ENCODE results near the gene ABHD5. TPM values are rescaled to one million over a fixed set of nuclear protein-coding genes. Genes with fewer than 3 reads are reported as not detected.

The ABHD5 gene
- total and polyA plus RNA-seq, 2 of the 13 experiments (the other 11 are each of a cell fraction or from before 2014, with no cell fraction given), result 4.5 to 13.3 TPM

DNA sequence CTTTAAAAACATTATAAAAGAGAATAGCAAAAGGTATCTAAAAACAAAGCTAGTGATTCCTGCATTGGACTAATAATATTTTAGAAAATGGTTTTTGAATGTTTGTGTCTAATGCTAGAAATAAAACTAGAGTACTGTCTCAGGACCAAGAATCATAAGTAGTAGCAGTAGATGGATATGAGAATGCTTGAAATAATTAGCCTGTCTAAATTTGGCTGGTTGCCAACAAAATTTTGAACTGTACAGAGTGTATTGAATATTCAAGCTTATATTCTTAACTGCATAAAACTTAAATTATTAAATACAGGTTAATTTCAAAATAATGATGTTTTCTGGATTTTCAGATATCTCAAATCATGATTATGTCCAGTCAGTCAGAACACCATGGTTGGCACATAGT lies 14.0 kb downstream of the ABHD5 start:
- DNase-seq (ENCODE audit: low spot score) (no peak), ATAC-seq (no peak), FAIRE-seq (no peak)
- Histone ChIP-seq H3K4me1 (ENCODE audit: insufficient read depth, low read length) (peaks cover 35% of the 10 kb centered on the region), H3K36me3 (replicated peaks in 1 of 2; ENCODE audit: control insufficient read depth in 1 of 2, insufficient read depth in 2 of 2, low read length in 2 of 2) (peaks cover 0 to 11% of the 10 kb centered on the region in 2 experiments; a peak in 2 of 5 replicates), H3K4me3 (replicated peaks in 1 of 3; ENCODE audit: insufficient read depth in 1 of 3, low read depth in 2 of 3, low read length in 3 of 3) (no peak overlapping the region), H2AFZ (ENCODE audit: low read length) (no peak overlapping the region), H3K4me2 (ENCODE audit: low read depth, low read length) (no peak overlapping the region), H3K27ac (ENCODE audit: extremely low read length, insufficient read depth, low read length) (no peak overlapping the region), H3K79me2 (ENCODE audit: insufficient read depth, low read length) (no peaks in the 10 kb centered on the region), H3K27me3 (ENCODE audit: control insufficient read depth in 1 of 2, insufficient read depth in 2 of 2, low read length in 2 of 2) (no peaks in the 10 kb centered on the region), H3K9me3 (ENCODE audit: low read length) (no peaks in the 10 kb centered on the region), H4K20me1 (ENCODE audit: insufficient read depth, low read length) (no peaks in the 10 kb centered on the region), H3K9ac (ENCODE audit: insufficient read depth, low read depth, low read length) (no peak overlapping the region)
- peak; percentile 88 for TF ChIP-seq LCORL (IDR thresholded peaks at IDR 0.05)
- TF ChIP-seq LCORL (CRISPR knock-in tag; IDR thresholded peaks at IDR 0.05), result no peak
- no peak for TF ChIP-seq KDM2A (CRISPR knock-in tag; IDR thresholded peaks at IDR 0.05; ENCODE audit: borderline replicate concordance, low read depth)
- intact Hi-C loops (cut with micrococcal nuclease; ENCODE audit: unreplicated experiment), result no loop called here
- BruUV-seq (replicated peaks), result no TSS peak
- POLR2A ChIA-PET, result interaction anchor here (0.6 kb wide), 1 partner anchor 662 kb away, joined by 4 read pairs; no protein-coding TSS in a partner anchor
- CTCF ChIA-PET (ENCODE audit: low intra/inter-chr PET ratio, low total read pairs), result no interaction called here
- in situ Hi-C loops (cut with HindIII; ENCODE audit: extremely low pct_ligation_motif_present, low pct_unique_long_range_greater_than_20kb), result no loop called here

DNA sequence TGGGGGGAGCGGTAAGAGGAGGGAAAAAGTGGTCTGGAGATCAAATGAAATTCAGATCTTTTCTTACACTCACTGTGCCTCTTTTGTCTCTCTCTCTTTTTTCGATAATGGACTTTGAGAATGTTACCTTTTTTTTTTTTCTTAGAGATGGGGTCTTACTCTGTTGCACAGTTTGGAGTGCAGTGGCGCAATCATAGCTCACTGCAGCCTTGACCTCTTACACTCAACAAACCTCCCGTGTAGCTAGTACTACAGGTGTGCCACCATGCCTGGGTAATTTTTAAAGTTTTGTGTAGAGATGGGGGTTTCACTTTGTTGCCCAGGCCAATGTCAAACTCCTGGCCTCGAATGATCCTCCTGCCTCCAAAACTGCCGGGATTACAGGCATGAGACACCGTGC lies 15.6 kb downstream of the ABHD5 start:
- in situ Hi-C loops (cut with HindIII; ENCODE audit: extremely low pct_ligation_motif_present, low pct_unique_long_range_greater_than_20kb) (no loop called here), intact Hi-C loops (cut with micrococcal nuclease; ENCODE audit: unreplicated experiment) (no loop called here)
- Histone ChIP-seq H4K20me1 (ENCODE audit: insufficient read depth, low read length) (no peaks in the 10 kb centered on the region), H3K36me3 (replicated peaks in 1 of 2; ENCODE audit: control insufficient read depth in 1 of 2, insufficient read depth in 2 of 2, low read length in 2 of 2) (peaks cover 0 to 8% of the 10 kb centered on the region in 2 experiments; a peak in 2 of 5 replicates), H3K79me2 (ENCODE audit: insufficient read depth, low read length) (no peaks in the 10 kb centered on the region), H3K9ac (ENCODE audit: insufficient read depth, low read depth, low read length) (no peak overlapping the region), H2AFZ (ENCODE audit: low read length) (no peak overlapping the region), H3K27ac (ENCODE audit: extremely low read length, insufficient read depth, low read length) (peak overlapping the region; percentile 28), H3K4me1 (ENCODE audit: insufficient read depth, low read length) (peaks cover 36% of the 10 kb centered on the region), H3K4me2 (ENCODE audit: low read depth, low read length) (no peak overlapping the region; the same call in 1 of the 2 replicates), H3K4me3 (replicated peaks in 1 of 3; ENCODE audit: insufficient read depth in 1 of 3, low read depth in 2 of 3, low read length in 3 of 3) (no peak overlapping the region), H3K9me3 (ENCODE audit: low read length) (no peaks in the 10 kb centered on the region), H3K27me3 (ENCODE audit: control insufficient read depth in 1 of 2, insufficient read depth in 2 of 2, low read length in 2 of 2) (no peaks in the 10 kb centered on the region)
- no peak for ATAC-seq
- CTCF ChIA-PET (ENCODE audit: low intra/inter-chr PET ratio, low total read pairs), result no interaction called here
- POLR2A ChIA-PET, result interaction anchor here (1.4 kb wide), 1 partner anchor 15 kb away, joined by 8 read pairs; the partner anchor contains the start of gene ABHD5
- FAIRE-seq, result peak; percentile 37
- no peak for DNase-seq (ENCODE audit: low spot score)
- WGBS (ENCODE audit: low lambda C conversion rate), result 66% methylated on average over 7 of the region's 7 CpGs
- BruUV-seq (replicated peaks), result no TSS peak
- no peak for TF ChIP-seq ZNF614 (CRISPR knock-in tag; IDR thresholded peaks at IDR 0.05; ENCODE audit: borderline replicate concordance)
- TF ChIP-seq, protein P1, sequence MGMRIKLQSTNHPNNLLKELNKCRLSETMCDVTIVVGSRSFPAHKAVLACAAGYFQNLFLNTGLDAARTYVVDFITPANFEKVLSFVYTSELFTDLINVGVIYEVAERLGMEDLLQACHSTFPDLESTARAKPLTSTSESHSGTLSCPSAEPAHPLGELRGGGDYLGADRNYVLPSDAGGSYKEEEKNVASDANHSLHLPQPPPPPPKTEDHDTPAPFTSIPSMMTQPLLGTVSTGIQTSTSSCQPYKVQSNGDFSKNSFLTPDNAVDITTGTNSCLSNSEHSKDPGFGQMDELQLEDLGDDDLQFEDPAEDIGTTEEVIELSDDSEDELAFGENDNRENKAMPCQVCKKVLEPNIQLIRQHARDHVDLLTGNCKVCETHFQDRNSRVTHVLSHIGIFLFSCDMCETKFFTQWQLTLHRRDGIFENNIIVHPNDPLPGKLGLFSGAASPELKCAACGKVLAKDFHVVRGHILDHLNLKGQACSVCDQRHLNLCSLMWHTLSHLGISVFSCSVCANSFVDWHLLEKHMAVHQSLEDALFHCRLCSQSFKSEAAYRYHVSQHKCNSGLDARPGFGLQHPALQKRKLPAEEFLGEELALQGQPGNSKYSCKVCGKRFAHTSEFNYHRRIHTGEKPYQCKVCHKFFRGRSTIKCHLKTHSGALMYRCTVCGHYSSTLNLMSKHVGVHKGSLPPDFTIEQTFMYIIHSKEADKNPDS (CRISPR knock-in tag; IDR thresholded peaks at IDR 0.05), result 0 out of 2 replicates have a peak, but pooled peaks have one; percentile 75
- peak; percentile 44; the same call in 1 of the 2 replicates for TF ChIP-seq GATAD2A (CRISPR knock-in tag; IDR thresholded peaks at IDR 0.05)
- TF ChIP-seq ZNF3 (CRISPR knock-in tag; IDR thresholded peaks at IDR 0.05), result 0 out of 2 replicates have a peak, but pooled peaks have one; percentile 60
- TF ChIP-seq NR2F6 (IDR thresholded peaks at IDR 0.05), result peak; percentile 56; the same call in 1 of the 2 replicates
- peak; percentile 77 for TF ChIP-seq NR2F6 (CRISPR knock-in tag; IDR thresholded peaks at IDR 0.05)
- TF ChIP-seq NR2F1 (CRISPR knock-in tag; IDR thresholded peaks at IDR 0.05), result peak; percentile 23 to 42; a peak in 1 of 4 replicates
- TF ChIP-seq, protein P2, sequence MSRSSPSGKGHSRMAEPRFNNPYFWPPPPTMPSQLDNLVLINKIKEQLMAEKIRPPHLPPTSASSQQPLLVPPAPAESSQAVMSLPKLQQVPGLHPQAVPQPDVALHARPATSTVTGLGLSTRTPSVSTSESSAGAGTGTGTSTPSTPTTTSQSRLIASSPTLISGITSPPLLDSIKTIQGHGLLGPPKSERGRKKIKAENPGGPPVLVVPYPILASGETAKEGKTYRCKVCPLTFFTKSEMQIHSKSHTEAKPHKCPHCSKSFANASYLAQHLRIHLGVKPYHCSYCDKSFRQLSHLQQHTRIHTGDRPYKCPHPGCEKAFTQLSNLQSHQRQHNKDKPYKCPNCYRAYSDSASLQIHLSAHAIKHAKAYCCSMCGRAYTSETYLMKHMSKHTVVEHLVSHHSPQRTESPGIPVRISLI (CRISPR knock-in tag; IDR thresholded peaks at IDR 0.05; ENCODE audit: borderline replicate concordance), result peak; percentile 77; the same call in 1 of the 2 replicates
- peak; percentile 59 for TF ChIP-seq HNF4A (CRISPR knock-in tag; IDR thresholded peaks at IDR 0.05)
- TF ChIP-seq CEBPB (IDR thresholded peaks at IDR 0.05; ENCODE audit: borderline replicate concordance, low read depth, low read length), result peak; percentile 80
- TF ChIP-seq ZMYM4 (CRISPR knock-in tag; IDR thresholded peaks at IDR 0.05), result peak; percentile 50
- no peak for TF ChIP-seq NFKBIZ (CRISPR knock-in tag; IDR thresholded peaks at IDR 0.05)
- peak; percentile 98 for TF ChIP-seq ZFP90 (CRISPR knock-in tag; IDR thresholded peaks at IDR 0.05; ENCODE audit: borderline replicate concordance)
- TF ChIP-seq SUZ12 (IDR thresholded peaks at IDR 0.05; ENCODE audit: low read depth, low read length), result no peak
- peak; percentile 61 for TF ChIP-seq NR2C2 (CRISPR knock-in tag; IDR thresholded peaks at IDR 0.05; ENCODE audit: borderline replicate concordance)
- no peak for TF ChIP-seq ZNF678 (CRISPR knock-in tag; IDR thresholded peaks at IDR 0.05)

All from HepG2 (cell line).